Gastrocnemius medialis (tissue), 4 donors: Measurements from ENCODE around the gene DDX54. TPM values are rescaled to one million over a fixed set of nuclear protein-coding genes. Genes with fewer than 3 reads are reported as not detected.
A peak's percentile ranks its signal among the peaks of the same experiment; 100 is the strongest.

Experiments
- ATAC-seq, 2 donors: fragments of 150-250 bp; one replicate each; pipeline ENCODE4 v1.9.1; 2016
- DNase-seq, 2 donors: peaks; one replicate each; pipeline ENCODE4 v3.0.0-alpha.2; 2019
- H3K27ac ChIP-seq, 4 donors: fragments of 200-600 bp; sonication (generic); 1 replicate in 1 of 4; 2 replicates in 3 of 4; pipeline ENCODE4 v1.5.1; 2016 to 2018; ENCODE audit warnings: mild to moderate bottlenecking in 2 of 4, moderate library complexity in 1 of 4
- H3K27me3 ChIP-seq, 3 donors: fragments of 200-600 bp; sonication (generic) in 2 of 3; 1 replicate in 1 of 3; 2 replicates in 2 of 3; pipeline versions ENCODE4 v1.5.1 to v1.6.0; 2016 to 2019; ENCODE audit warnings: mild to moderate bottlenecking in 1 of 3, moderate library complexity in 1 of 3
- H3K36me3 ChIP-seq, 2 donors: fragments of 200-600 bp; sonication (generic) in 1 of 2; one replicate each; pipeline ENCODE4 v1.5.1; 2017 to 2018
- H3K4me1 ChIP-seq, 2 donors: fragments of 200-600 bp; sonication (generic) in 1 of 2; one replicate each; pipeline ENCODE4 v1.5.1; 2016 to 2017; ENCODE audit warnings: mild to moderate bottlenecking in 2 of 2
- H3K4me3 ChIP-seq, 4 donors: fragments of 200-600 bp; sonication (generic) in 3 of 4; 1 replicate in 1 of 4; 2 replicates in 3 of 4; pipeline ENCODE4 v1.5.1; 2016 to 2019; ENCODE audit warnings: mild to moderate bottlenecking in 2 of 4
- H3K9me3 ChIP-seq, 3 donors: fragments of 200-600 bp; sonication (generic) in 2 of 3; 1 replicate in 1 of 3; 2 replicates in 2 of 3; pipeline ENCODE4 v1.5.1; 2016 to 2019
- CTCF ChIP-seq, 5 experiments: fragments of 450-650 bp in 3 of 5; fragments of 200-600 bp in 2 of 5; sonication (generic) in 2 of 5; IDR thresholded peaks in 4 of 5; conservative IDR thresholded peaks in 1 of 5; 1 replicate in 4 of 5; 2 replicates in 1 of 5; pipeline ENCODE4 v1.5.1; 2016 to 2019; ENCODE audit warnings: antibody characterized with exemption in 5 of 5, mild to moderate bottlenecking in 3 of 5, moderate library complexity in 3 of 5
- POLR2A ChIP-seq, 2 donors: fragments of 450-650 bp; IDR thresholded peaks; one replicate each; pipeline ENCODE4 v1.6.1; 2017; ENCODE audit warnings: antibody characterized with exemption in 2 of 2, mild to moderate bottlenecking in 2 of 2, moderate library complexity in 2 of 2
- in situ Hi-C, 4 donors: fragments of 200-750 bp; cut with MboI; loops; one replicate each; pipeline versions ENCODE4 v1.15.0 to v1.8.0; 2017; ENCODE audit warnings: low sequenced_read_pairs in 4 of 4
- intact Hi-C: fragments of 100-400 bp; cut with DNase I; formaldehyde crosslinking; loops from one replicate; pipeline ENCODE4 v1.15.1; 2023; ENCODE audit warnings: low total_unique reads
- total RNA-seq, 4 donors: library from RNA; depleted of rRNA; stranded (reverse); fragments of >200 nt; gene quantifications; one replicate each; pipeline versions ENCODE4 v1.1.0 to v1.2.3, GENCODE V29; 2016

DDX54 gene
- total RNA-seq, 4 donors from 2014 or later = 90.0 to 144 (median 108) TPM

- no peak for DNase-seq
- in situ Hi-C loops (no loop called here), intact Hi-C loops (no loop called here)
- Histone ChIP-seq H3K27me3 (no peaks in the 10 kb centered on the region), H3K27ac (peak overlapping the region; percentile 30 to 82 (median 68)), H3K4me1 (peaks cover 14 to 15% of the 10 kb centered on the region in 2 donors), H3K36me3 (no peaks in the 10 kb centered on the region), H3K9me3 (no peaks in the 10 kb centered on the region), H3K4me3 (no peak overlapping the region)
- TF ChIP-seq POLR2A (IDR thresholded peaks at IDR 0.05) (no peak), CTCF (IDR thresholded peaks at IDR 0.05 in 4 of 5, conservative IDR thresholded peaks at IDR 0.05 in 1 of 5) (no peak)
- peak; percentile 76 to 87 for ATAC-seq
These were observed 19.5 kb upstream of the DDX54 start for GRCh38 chr12:113204804-113205203.

GRCh38 chr12:113203852-113204760 lies 18.8 kb upstream of the DDX54 start:
- no peak for TF ChIP-seq CTCF (IDR thresholded peaks at IDR 0.05 in 4 of 5, conservative IDR thresholded peaks at IDR 0.05 in 1 of 5)
- TF ChIP-seq POLR2A (IDR thresholded peaks at IDR 0.05) = no peak
- peak overlapping the region; percentile 30 to 82 (median 68) for H3K27ac ChIP-seq
- no peak for DNase-seq
- in situ Hi-C loops = no loop called here
- H3K27me3 ChIP-seq = no peaks in the 10 kb centered on the region
- H3K36me3 ChIP-seq = no peaks in the 10 kb centered on the region
- H3K9me3 ChIP-seq = no peaks in the 10 kb centered on the region
- ATAC-seq = no peak
- H3K4me3 ChIP-seq = no peak overlapping the region
- intact Hi-C loops = no loop called here
- peaks cover 14 to 15% of the 10 kb centered on the region in 2 donors for H3K4me1 ChIP-seq

GRCh38 chr12:113202300-113203075 lies 17.2 kb upstream of the DDX54 start:
- DNase-seq = no peak
- no peak for ATAC-seq
- TF ChIP-seq POLR2A (IDR thresholded peaks at IDR 0.05) (no peak), CTCF (IDR thresholded peaks at IDR 0.05 in 4 of 5, conservative IDR thresholded peaks at IDR 0.05 in 1 of 5) (no peak)
- intact Hi-C loops = no loop called here
- Histone ChIP-seq H3K36me3 (no peaks in the 10 kb centered on the region), H3K27ac (no peak overlapping the region), H3K27me3 (no peaks in the 10 kb centered on the region), H3K4me3 (no peak overlapping the region), H3K4me1 (peaks cover 14 to 15% of the 10 kb centered on the region in 2 donors), H3K9me3 (no peaks in the 10 kb centered on the region)
- in situ Hi-C loops = no loop called here

GRCh38 chr12:113201187-113202177 lies 16.2 kb upstream of the DDX54 start:
- H3K36me3 ChIP-seq = no peaks in the 10 kb centered on the region
- peaks cover 14 to 15% of the 10 kb centered on the region in 2 donors for H3K4me1 ChIP-seq
- no peaks in the 10 kb centered on the region for H3K9me3 ChIP-seq
- H3K27ac ChIP-seq = no peak overlapping the region
- TF ChIP-seq CTCF (IDR thresholded peaks at IDR 0.05 in 4 of 5, conservative IDR thresholded peaks at IDR 0.05 in 1 of 5) (no peak), POLR2A (IDR thresholded peaks at IDR 0.05) (no peak)
- no peaks in the 10 kb centered on the region for H3K27me3 ChIP-seq
- intact Hi-C loops (no loop called here), in situ Hi-C loops (no loop called here)
- ATAC-seq (no peak), DNase-seq (no peak)
- no peak overlapping the region for H3K4me3 ChIP-seq
